ENCODE measurements around the gene PLK3. TPM values are rescaled to one million over a fixed set of nuclear protein-coding genes. Genes with fewer than 3 reads are reported as not detected.

PLK3 gene
- total and polyA plus RNA-seq, 9 of the 15 experiments (the other 6 are each of a cell fraction or from before 2014, with no cell fraction given) = 0.52 to 22.7 (median 11.0) TPM

DNA sequence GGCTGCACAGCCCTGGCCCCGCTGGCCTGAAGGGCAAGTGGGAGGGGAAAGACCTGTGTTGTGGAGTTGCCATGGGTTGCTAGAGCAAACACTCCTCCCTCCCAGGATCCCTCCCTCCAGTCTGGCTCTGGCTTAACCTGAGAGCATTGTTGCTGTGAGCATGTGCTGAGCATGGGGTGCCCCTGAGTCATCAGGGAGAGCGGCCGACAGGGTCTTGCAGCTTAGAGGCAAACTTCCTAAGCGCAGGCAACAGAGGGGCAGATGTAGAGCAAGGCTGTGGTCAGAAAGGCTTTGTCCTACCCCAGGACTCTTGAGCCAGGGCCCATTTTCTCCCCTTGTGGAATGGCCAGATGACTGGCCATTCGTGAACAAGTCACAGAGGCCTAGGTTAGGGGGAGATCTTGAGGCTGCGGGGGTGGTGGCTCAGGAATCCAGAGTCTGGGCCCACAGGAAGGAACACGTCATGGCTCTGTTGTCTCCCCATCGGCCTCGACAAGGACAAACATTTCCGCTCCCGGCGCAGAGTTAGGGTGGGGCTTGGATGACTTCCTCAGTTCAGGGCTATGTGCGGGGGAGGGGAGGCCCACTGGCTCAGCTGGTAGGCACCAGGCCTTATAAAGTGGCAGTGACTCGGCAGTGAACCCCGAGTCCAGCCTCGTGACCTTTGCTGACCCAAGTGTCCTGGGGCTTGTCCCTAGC lies 7.3 kb downstream of the PLK3 start (continued):
- TF ChIP-seq, protein P1, sequence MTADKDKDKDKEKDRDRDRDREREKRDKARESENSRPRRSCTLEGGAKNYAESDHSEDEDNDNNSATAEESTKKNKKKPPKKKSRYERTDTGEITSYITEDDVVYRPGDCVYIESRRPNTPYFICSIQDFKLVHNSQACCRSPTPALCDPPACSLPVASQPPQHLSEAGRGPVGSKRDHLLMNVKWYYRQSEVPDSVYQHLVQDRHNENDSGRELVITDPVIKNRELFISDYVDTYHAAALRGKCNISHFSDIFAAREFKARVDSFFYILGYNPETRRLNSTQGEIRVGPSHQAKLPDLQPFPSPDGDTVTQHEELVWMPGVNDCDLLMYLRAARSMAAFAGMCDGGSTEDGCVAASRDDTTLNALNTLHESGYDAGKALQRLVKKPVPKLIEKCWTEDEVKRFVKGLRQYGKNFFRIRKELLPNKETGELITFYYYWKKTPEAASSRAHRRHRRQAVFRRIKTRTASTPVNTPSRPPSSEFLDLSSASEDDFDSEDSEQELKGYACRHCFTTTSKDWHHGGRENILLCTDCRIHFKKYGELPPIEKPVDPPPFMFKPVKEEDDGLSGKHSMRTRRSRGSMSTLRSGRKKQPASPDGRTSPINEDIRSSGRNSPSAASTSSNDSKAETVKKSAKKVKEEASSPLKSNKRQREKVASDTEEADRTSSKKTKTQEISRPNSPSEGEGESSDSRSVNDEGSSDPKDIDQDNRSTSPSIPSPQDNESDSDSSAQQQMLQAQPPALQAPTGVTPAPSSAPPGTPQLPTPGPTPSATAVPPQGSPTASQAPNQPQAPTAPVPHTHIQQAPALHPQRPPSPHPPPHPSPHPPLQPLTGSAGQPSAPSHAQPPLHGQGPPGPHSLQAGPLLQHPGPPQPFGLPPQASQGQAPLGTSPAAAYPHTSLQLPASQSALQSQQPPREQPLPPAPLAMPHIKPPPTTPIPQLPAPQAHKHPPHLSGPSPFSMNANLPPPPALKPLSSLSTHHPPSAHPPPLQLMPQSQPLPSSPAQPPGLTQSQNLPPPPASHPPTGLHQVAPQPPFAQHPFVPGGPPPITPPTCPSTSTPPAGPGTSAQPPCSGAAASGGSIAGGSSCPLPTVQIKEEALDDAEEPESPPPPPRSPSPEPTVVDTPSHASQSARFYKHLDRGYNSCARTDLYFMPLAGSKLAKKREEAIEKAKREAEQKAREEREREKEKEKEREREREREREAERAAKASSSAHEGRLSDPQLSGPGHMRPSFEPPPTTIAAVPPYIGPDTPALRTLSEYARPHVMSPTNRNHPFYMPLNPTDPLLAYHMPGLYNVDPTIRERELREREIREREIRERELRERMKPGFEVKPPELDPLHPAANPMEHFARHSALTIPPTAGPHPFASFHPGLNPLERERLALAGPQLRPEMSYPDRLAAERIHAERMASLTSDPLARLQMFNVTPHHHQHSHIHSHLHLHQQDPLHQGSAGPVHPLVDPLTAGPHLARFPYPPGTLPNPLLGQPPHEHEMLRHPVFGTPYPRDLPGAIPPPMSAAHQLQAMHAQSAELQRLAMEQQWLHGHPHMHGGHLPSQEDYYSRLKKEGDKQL (CRISPR knock-in tag; IDR thresholded peaks at IDR 0.05; ENCODE audit: borderline replicate concordance) = peak; percentile 97
- no peak; the same call in 1 of the 2 replicates for TF ChIP-seq LARP7 (IDR thresholded peaks at IDR 0.05)
- TF ChIP-seq, protein P2, sequence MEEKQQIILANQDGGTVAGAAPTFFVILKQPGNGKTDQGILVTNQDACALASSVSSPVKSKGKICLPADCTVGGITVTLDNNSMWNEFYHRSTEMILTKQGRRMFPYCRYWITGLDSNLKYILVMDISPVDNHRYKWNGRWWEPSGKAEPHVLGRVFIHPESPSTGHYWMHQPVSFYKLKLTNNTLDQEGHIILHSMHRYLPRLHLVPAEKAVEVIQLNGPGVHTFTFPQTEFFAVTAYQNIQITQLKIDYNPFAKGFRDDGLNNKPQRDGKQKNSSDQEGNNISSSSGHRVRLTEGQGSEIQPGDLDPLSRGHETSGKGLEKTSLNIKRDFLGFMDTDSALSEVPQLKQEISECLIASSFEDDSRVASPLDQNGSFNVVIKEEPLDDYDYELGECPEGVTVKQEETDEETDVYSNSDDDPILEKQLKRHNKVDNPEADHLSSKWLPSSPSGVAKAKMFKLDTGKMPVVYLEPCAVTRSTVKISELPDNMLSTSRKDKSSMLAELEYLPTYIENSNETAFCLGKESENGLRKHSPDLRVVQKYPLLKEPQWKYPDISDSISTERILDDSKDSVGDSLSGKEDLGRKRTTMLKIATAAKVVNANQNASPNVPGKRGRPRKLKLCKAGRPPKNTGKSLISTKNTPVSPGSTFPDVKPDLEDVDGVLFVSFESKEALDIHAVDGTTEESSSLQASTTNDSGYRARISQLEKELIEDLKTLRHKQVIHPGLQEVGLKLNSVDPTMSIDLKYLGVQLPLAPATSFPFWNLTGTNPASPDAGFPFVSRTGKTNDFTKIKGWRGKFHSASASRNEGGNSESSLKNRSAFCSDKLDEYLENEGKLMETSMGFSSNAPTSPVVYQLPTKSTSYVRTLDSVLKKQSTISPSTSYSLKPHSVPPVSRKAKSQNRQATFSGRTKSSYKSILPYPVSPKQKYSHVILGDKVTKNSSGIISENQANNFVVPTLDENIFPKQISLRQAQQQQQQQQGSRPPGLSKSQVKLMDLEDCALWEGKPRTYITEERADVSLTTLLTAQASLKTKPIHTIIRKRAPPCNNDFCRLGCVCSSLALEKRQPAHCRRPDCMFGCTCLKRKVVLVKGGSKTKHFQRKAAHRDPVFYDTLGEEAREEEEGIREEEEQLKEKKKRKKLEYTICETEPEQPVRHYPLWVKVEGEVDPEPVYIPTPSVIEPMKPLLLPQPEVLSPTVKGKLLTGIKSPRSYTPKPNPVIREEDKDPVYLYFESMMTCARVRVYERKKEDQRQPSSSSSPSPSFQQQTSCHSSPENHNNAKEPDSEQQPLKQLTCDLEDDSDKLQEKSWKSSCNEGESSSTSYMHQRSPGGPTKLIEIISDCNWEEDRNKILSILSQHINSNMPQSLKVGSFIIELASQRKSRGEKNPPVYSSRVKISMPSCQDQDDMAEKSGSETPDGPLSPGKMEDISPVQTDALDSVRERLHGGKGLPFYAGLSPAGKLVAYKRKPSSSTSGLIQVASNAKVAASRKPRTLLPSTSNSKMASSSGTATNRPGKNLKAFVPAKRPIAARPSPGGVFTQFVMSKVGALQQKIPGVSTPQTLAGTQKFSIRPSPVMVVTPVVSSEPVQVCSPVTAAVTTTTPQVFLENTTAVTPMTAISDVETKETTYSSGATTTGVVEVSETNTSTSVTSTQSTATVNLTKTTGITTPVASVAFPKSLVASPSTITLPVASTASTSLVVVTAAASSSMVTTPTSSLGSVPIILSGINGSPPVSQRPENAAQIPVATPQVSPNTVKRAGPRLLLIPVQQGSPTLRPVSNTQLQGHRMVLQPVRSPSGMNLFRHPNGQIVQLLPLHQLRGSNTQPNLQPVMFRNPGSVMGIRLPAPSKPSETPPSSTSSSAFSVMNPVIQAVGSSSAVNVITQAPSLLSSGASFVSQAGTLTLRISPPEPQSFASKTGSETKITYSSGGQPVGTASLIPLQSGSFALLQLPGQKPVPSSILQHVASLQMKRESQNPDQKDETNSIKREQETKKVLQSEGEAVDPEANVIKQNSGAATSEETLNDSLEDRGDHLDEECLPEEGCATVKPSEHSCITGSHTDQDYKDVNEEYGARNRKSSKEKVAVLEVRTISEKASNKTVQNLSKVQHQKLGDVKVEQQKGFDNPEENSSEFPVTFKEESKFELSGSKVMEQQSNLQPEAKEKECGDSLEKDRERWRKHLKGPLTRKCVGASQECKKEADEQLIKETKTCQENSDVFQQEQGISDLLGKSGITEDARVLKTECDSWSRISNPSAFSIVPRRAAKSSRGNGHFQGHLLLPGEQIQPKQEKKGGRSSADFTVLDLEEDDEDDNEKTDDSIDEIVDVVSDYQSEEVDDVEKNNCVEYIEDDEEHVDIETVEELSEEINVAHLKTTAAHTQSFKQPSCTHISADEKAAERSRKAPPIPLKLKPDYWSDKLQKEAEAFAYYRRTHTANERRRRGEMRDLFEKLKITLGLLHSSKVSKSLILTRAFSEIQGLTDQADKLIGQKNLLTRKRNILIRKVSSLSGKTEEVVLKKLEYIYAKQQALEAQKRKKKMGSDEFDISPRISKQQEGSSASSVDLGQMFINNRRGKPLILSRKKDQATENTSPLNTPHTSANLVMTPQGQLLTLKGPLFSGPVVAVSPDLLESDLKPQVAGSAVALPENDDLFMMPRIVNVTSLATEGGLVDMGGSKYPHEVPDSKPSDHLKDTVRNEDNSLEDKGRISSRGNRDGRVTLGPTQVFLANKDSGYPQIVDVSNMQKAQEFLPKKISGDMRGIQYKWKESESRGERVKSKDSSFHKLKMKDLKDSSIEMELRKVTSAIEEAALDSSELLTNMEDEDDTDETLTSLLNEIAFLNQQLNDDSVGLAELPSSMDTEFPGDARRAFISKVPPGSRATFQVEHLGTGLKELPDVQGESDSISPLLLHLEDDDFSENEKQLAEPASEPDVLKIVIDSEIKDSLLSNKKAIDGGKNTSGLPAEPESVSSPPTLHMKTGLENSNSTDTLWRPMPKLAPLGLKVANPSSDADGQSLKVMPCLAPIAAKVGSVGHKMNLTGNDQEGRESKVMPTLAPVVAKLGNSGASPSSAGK (IDR thresholded peaks at IDR 0.05) = peak; percentile 100
- peak; percentile 88 for TF ChIP-seq ZNF24 (IDR thresholded peaks at IDR 0.05)
- peak; percentile 78 for TF ChIP-seq ZNF134 (CRISPR knock-in tag; conservative IDR thresholded peaks at IDR 0.05)
- peak; percentile 95 for TF ChIP-seq MYC (IDR thresholded peaks at IDR 0.05; ENCODE audit: low read depth, low read length)
- TF ChIP-seq MYC (CRISPR knock-in tag; IDR thresholded peaks at IDR 0.05; ENCODE audit: borderline replicate concordance, low read depth) = peak; percentile 54; the same call in 1 of the 2 replicates
- TF ChIP-seq ZNF3 (CRISPR knock-in tag; IDR thresholded peaks at IDR 0.05) = no peak
- peak; percentile 62 for TF ChIP-seq POLR2AphosphoS5 (IDR thresholded peaks at IDR 0.05; ENCODE audit: control insufficient read depth, insufficient read depth, low read depth, low read length)
- peak; percentile 80; the same call in 1 of the 2 replicates for TF ChIP-seq CTBP1 (IDR thresholded peaks at IDR 0.05; ENCODE audit: borderline replicate concordance)
